B cell (primary cell): ENCODE results near the gene CELF2. TPM values are rescaled to one million over a fixed set of nuclear protein-coding genes. Genes with fewer than 3 reads are reported as not detected.

Source experiments
- ATAC-seq: fragments of 200-7000 bp; cut with Tn5 transposase; one replicate; pipeline ENCODE4 v1.10.0; 2021; ENCODE audit warnings: low read depth, mild to moderate bottlenecking, moderate number of reproducible peaks, moderate library complexity
- CTCF ChIA-PET: fragments of 350-600 bp; sonication (Branson Sonifier 250); formaldehyde crosslinking; loops from one replicate; lab custom pipeline; 2021; ENCODE audit warnings: antibody characterized with exemption, inconsistent platforms; lab: Charles Lee
- POLR2A ChIA-PET: fragments of 350-600 bp; sonication (Branson Sonifier 250); formaldehyde crosslinking; loops from one replicate; lab custom pipeline; 2021; ENCODE audit warnings: antibody characterized with exemption; lab: Charles Lee
- DNase-seq: peaks from one replicate; pipeline ENCODE4 v3.0.0; 2013
- H2AFZ ChIP-seq: 2 replicates; pipeline ENCODE4 v1.6.1; 2012; ENCODE audit warnings: mild to moderate bottlenecking, low read depth, low read length; ENCODE audit not compliant: insufficient read depth, poor library complexity, severe bottlenecking
- H3K27ac ChIP-seq, 2 donors: 1 replicate in 1 of 2; 2 replicates in 1 of 2; pipeline ENCODE4 v1.5.1; 2012 to 2013; ENCODE audit warnings: low read length in 2 of 2, mild to moderate bottlenecking in 2 of 2, moderate library complexity in 1 of 2
- H3K27me3 ChIP-seq, 4 experiments: fragments of 200-600 bp in 1 of 4; sonication (generic) in 1 of 4; replicated peaks in 1 of 4; 1 replicate in 2 of 4; 2 replicates in 2 of 4; pipeline versions ENCODE4 v1.6.1 to v1.7.0; 2013 to 2016; ENCODE audit warnings: low read length in 3 of 4, mild to moderate bottlenecking in 2 of 4, mixed read lengths in 1 of 4, moderate library complexity in 1 of 4; ENCODE audit not compliant: insufficient read depth in 4 of 4, control insufficient read depth in 3 of 4; ENCODE audit errors: control extremely low read depth in 1 of 4
- H3K36me3 ChIP-seq, 2 experiments: replicated peaks in 1 of 2; 1 replicate in 1 of 2; 2 replicates in 1 of 2; pipeline versions ENCODE4 v1.6.1 to v1.7.1; 2013; ENCODE audit warnings: low read length in 1 of 2; ENCODE audit not compliant: insufficient read depth in 2 of 2, control insufficient read depth in 1 of 2; ENCODE audit errors: control extremely low read depth in 1 of 2, extremely low read depth in 1 of 2
- H3K4me1 ChIP-seq, 2 donors: fragments of 200-600 bp in 1 of 2; sonication (generic) in 1 of 2; 1 replicate in 1 of 2; 2 replicates in 1 of 2; pipeline versions ENCODE4 v1.5.1 to v1.6.1; 2013 to 2017; ENCODE audit warnings: low read length in 2 of 2; ENCODE audit not compliant: control insufficient read depth in 2 of 2, insufficient read depth in 2 of 2
- H3K4me2 ChIP-seq: replicated peaks from 2 replicates; pipeline ENCODE3; 2012; ENCODE audit warnings: mild to moderate bottlenecking, low read depth, low read length; ENCODE audit not compliant: poor library complexity, severe bottlenecking
- H3K4me3 ChIP-seq, 5 experiments: fragments of 200-600 bp in 1 of 5; sonication (generic) in 1 of 5; 1 replicate in 3 of 5; 2 replicates in 2 of 5; pipeline versions ENCODE4 v1.5.1 to v1.7.0; 2011 to 2016; ENCODE audit warnings: low read length in 4 of 5, mild to moderate bottlenecking in 4 of 5, low read depth in 2 of 5, control low read depth in 1 of 5, moderate library complexity in 1 of 5; ENCODE audit not compliant: insufficient read depth in 1 of 5; ENCODE audit errors: control extremely low read depth in 1 of 5, extremely low read depth in 1 of 5
- H3K79me2 ChIP-seq: fragments of 200-600 bp; sonication (generic); one replicate; pipeline ENCODE4 v1.6.0; 2016; ENCODE audit warnings: low read length; ENCODE audit not compliant: control insufficient read depth, insufficient read depth
- H3K9ac ChIP-seq: fragments of 200-600 bp; sonication (generic); 2 replicates; pipeline ENCODE4 v1.6.1; 2017; ENCODE audit warnings: mild to moderate bottlenecking, low read length, moderate library complexity
- H3K9me3 ChIP-seq, 3 donors: one replicate each; pipeline versions ENCODE4 v1.6.1 to v1.7.1; 2013; ENCODE audit warnings: low read length in 2 of 3; ENCODE audit not compliant: control insufficient read depth in 2 of 3, insufficient read depth in 1 of 3; ENCODE audit errors: control extremely low read depth in 1 of 3
- H4K20me1 ChIP-seq: 2 replicates; pipeline ENCODE4 v1.6.0; 2012; ENCODE audit warnings: mild to moderate bottlenecking, low read length; ENCODE audit not compliant: insufficient read depth, control insufficient read depth, poor library complexity, severe bottlenecking
- H3K27ac Mint-ChIP-seq: one replicate; pipeline ENCODE4 v1.8.0; 2021; ENCODE audit warnings: mixed read lengths
- H3K27me3 Mint-ChIP-seq: one replicate; pipeline ENCODE4 v1.8.0; 2021; ENCODE audit warnings: mixed read lengths
- H3K4me1 Mint-ChIP-seq: one replicate; pipeline ENCODE4 v1.8.0; 2021; ENCODE audit warnings: mixed read lengths
- H3K4me3 Mint-ChIP-seq: one replicate; pipeline ENCODE4 v1.8.0; 2021; ENCODE audit warnings: mixed read lengths
- H3K9me3 Mint-ChIP-seq: one replicate; pipeline ENCODE4 v1.8.0; 2022; ENCODE audit warnings: mixed read lengths; ENCODE audit not compliant: insufficient read depth
- EZH2 ChIP-seq: IDR thresholded peaks from 2 replicates; pipeline ENCODE4 v1.6.1; 2012; ENCODE audit warnings: borderline replicate concordance, low read depth, mild to moderate bottlenecking, moderate library complexity, low read length; ENCODE audit not compliant: insufficient read depth, poor library complexity, severe bottlenecking
- WGBS: methylation state at CpG from one replicate; pipeline ENCODE4 v1.1.5; 2013; ENCODE audit warnings: missing lambda C conversion rate; ENCODE audit not compliant: insufficient coverage; 5-methylcytosine and 5-hydroxymethylcytosine counted together
- intact Hi-C: fragments of 100-400 bp; cut with micrococcal nuclease; formaldehyde crosslinking; loops from one replicate; pipeline ENCODE4 v1.10.0; 2022
- polyA plus RNA-seq: library from polyadenylated mRNA; depleted of rRNA; stranded (reverse); fragments of >200 nt; gene quantifications from 2 replicates; pipeline ENCODE4 v1.2.3, GENCODE V29; 2012
- total RNA-seq, 2 donors: library from RNA; stranded (reverse); fragments of 120-200 nt in 1 of 2; gene quantifications; 1 replicate in 1 of 2; 2 replicates in 1 of 2; pipeline versions ENCODE4 v1.2.3 to v1.2.4, GENCODE V29; 2013 to 2022
- TF ChIP-seq, protein P1 (sequence below): fragments of 200-600 bp; IDR thresholded peaks from one replicate; pipeline ENCODE4 v1.8.0; 2022; ENCODE audit warnings: antibody characterized with exemption, mild to moderate bottlenecking

The CELF2 gene
- total and polyA plus RNA-seq, 2 donors (not counting 1 experiment from before 2014, with no cell fraction given), result 59.5 to 112 TPM

DNA sequence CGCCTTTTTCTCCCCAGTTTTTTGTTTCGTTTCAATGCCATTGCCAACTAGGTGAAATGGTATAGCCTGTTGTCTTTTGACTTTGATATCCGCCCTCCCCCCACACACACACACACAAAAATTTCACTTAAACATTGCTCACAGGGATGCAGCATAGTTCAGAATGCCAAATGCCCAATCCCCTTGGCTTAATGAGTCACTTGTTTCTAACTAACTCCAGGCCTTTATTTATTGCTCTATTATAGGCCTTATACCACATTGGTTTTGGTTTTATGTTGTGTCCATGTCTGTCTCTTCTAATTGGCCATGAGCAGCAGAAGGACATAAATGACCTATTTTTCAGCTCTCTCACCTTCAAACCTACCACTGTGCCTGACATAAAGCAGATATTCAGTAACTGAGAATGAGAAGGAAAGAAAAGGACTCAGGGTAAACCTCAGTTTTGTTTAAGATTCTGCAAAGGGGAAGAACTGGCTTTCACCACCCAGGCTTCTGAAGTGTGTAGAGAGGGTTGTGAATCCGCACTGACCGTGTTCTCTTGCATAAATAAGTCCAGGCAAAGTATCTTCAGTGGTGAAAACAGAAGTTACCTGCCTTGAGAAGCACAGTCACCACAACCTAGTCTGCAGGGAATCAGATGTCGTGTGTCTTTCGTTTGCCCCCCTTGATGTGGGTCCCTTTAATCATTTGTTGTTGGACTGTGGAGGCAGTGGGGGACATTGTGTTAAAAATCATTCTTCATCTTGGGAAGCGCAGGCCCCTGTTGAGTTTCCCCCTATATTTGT is 139.8 kb downstream of the CELF2 start:
- Histone ChIP-seq H3K9me3 (no peaks in the 10 kb centered on the region), H4K20me1 (no peaks in the 10 kb centered on the region), H3K4me3 (no peak overlapping the region), H3K27ac (peak overlapping the region in 1 of 2 donors; percentile 13), H3K9ac (peak overlapping the region; percentile 3), H2AFZ (peak overlapping the region; percentile 20), H3K4me1 (peaks cover 73 to 76% of the 10 kb centered on the region in 2 donors), H3K79me2 (peaks cover 69% of the 10 kb centered on the region), H3K4me2 (peak overlapping the region; percentile 43), H3K36me3 (no peaks in the 10 kb centered on the region), H3K27me3 (no peaks in the 10 kb centered on the region)
- Mint-ChIP-seq H3K27ac (peak overlapping the region; percentile 33), H3K27me3 (no peaks in the 10 kb centered on the region), H3K9me3 (peaks cover 3% of the 10 kb centered on the region), H3K4me3 (peak overlapping the region; percentile 6), H3K4me1 (peaks cover 86% of the 10 kb centered on the region)
- TF ChIP-seq EZH2, result no peak
- TF ChIP-seq, protein P1, sequence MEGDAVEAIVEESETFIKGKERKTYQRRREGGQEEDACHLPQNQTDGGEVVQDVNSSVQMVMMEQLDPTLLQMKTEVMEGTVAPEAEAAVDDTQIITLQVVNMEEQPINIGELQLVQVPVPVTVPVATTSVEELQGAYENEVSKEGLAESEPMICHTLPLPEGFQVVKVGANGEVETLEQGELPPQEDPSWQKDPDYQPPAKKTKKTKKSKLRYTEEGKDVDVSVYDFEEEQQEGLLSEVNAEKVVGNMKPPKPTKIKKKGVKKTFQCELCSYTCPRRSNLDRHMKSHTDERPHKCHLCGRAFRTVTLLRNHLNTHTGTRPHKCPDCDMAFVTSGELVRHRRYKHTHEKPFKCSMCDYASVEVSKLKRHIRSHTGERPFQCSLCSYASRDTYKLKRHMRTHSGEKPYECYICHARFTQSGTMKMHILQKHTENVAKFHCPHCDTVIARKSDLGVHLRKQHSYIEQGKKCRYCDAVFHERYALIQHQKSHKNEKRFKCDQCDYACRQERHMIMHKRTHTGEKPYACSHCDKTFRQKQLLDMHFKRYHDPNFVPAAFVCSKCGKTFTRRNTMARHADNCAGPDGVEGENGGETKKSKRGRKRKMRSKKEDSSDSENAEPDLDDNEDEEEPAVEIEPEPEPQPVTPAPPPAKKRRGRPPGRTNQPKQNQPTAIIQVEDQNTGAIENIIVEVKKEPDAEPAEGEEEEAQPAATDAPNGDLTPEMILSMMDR, result no peak
- CTCF ChIA-PET, result interaction anchor here (1.2 to 2.3 kb wide), 2 partner anchors 7 to 12 kb away, joined by 3 to 10 read pairs; no protein-coding TSS in a partner anchor
- intact Hi-C loops, result no loop called here
- 31% methylated on average over 4 of the region's 8 CpGs for WGBS
- ATAC-seq (peak; percentile 39), DNase-seq (peak; percentile 38)
- POLR2A ChIA-PET, result interaction anchor here (1.1 kb wide), 1 partner anchor 12 kb away, joined by 3 read pairs; no protein-coding TSS in a partner anchor

DNA sequence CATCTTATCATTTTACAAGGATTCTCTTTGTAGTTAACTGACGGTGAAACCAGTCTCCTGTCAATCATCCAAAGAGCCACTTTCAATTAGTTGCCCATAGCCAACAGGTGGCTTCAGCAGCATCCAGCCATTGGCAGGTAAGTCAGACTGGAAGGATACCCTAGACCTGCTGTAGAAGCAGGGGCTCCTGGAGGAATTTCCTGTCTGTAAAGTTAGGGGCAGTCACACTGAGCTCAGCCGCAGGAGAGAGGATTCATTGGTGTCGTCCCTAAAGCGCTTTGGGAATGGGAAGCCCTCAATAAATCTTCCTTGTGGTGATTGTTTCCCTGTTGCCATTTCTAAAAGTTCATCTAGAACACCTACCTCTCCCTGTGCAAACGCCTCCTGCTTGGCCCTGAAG is 140.4 kb downstream of the CELF2 start:
- H3K4me2 ChIP-seq, result peak overlapping the region; percentile 43
- no peaks in the 10 kb centered on the region for H3K36me3 ChIP-seq
- H3K4me3 Mint-ChIP-seq, result peak overlapping the region; percentile 6
- peaks cover 3% of the 10 kb centered on the region for H3K9me3 Mint-ChIP-seq
- H3K4me3 ChIP-seq, result no peak overlapping the region
- H3K4me1 ChIP-seq, result peaks cover 79 to 82% of the 10 kb centered on the region in 2 donors
- no peaks in the 10 kb centered on the region for H4K20me1 ChIP-seq
- peaks cover 88% of the 10 kb centered on the region for H3K4me1 Mint-ChIP-seq
- H3K27me3 ChIP-seq, result no peaks in the 10 kb centered on the region
- POLR2A ChIA-PET, result interaction anchor here (1.1 kb wide), 1 partner anchor 12 kb away, joined by 3 read pairs; no protein-coding TSS in a partner anchor
- no peak overlapping the region for H2AFZ ChIP-seq
- DNase-seq, result no peak
- intact Hi-C loops, result no loop called here
- no peaks in the 10 kb centered on the region for H3K27me3 Mint-ChIP-seq
- H3K27ac Mint-ChIP-seq, result peak overlapping the region; percentile 17
- no peak overlapping the region for H3K27ac ChIP-seq
- TF ChIP-seq, protein P1, result no peak
- TF ChIP-seq EZH2, result no peak
- peaks cover 69% of the 10 kb centered on the region for H3K79me2 ChIP-seq
- WGBS, result 91% methylated on average over 4 of the region's 5 CpGs
- ATAC-seq, result no peak
- CTCF ChIA-PET, result interaction anchor here (1.2 to 3.8 kb wide), 4 partner anchors 8 to 89 kb away, joined by 3 to 15 read pairs (median 6); no protein-coding TSS in a partner anchor
- H3K9me3 ChIP-seq, result no peaks in the 10 kb centered on the region
- peak overlapping the region; percentile 3 for H3K9ac ChIP-seq
